Activated CD4-positive, alpha-beta T cell treated with anti-CD3 and anti-CD28 coated beads, Interleukin-2, Interleukin-4, amounts not matched to agents 100 ng/mL and 50 ng/mL, durations not matched to agents 16 hours and 8 hours (primary cell): ENCODE results near the gene GHSR.

Experiments used
- DNase-seq: peaks from one replicate; pipeline ENCODE4 v3.0.0-alpha.2; 2020; ENCODE audit warnings: low spot score

The GHSR gene

DNA sequence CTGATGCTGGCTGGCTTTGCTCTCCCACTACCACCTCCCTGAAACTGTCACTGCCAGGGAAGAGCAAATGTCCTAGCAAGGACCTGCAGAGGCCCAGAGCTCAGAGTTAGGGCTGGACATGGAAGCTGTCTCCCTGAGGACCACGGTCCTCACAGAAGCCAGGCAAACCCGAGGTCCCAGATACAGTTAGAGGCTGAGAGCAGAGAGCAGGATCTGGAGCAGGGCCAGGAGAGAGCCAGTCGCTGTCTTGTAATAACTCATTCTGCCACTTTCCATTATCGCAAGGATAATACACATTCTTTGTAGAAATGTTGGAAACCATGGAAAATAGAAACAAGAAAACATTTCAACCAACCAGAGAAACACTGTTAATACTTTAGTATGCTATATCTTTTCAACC, 10.1 kb downstream of the GHSR start:
- DNase-seq: no peak

DNA sequence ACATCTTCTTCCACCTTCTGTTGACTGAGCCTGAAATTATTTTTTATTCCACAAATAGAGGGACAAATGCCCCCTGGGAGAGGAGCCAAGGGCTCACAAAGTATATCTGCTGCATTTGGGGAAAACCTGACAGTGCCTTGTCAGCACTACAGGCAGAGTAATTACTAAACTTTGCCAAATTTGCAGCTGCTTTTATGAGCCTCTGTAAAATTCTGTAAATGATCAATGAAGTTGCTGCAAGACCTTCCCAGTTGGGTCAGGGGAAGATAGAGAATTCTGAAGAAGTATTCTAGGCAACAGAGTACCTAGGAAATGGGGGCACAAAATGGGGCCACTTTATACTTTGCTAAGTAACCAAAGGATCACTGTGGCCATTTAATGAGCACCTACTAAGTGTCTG, 10.5 kb downstream of the GHSR start:
- DNase-seq: no peak

DNA sequence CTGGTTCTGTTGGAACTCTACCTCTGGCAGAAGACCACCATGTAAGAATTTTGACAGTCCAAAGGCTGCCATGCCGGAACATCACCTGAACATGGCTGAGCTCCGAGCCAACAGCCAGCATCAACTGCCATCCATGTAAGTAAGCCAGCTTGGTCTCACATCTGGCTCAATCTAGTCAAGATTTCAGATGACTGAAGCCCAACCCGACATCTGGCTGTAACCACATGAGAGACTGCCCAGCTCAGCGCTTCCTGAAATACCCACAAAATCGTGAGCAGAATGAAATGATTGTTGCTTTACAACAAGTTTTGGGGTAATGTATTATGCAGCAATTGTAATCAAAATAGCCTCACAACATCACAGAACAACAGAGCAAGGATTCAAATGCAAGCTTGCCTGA, 32.9 kb downstream of the GHSR start:
- no peak for DNase-seq

DNA sequence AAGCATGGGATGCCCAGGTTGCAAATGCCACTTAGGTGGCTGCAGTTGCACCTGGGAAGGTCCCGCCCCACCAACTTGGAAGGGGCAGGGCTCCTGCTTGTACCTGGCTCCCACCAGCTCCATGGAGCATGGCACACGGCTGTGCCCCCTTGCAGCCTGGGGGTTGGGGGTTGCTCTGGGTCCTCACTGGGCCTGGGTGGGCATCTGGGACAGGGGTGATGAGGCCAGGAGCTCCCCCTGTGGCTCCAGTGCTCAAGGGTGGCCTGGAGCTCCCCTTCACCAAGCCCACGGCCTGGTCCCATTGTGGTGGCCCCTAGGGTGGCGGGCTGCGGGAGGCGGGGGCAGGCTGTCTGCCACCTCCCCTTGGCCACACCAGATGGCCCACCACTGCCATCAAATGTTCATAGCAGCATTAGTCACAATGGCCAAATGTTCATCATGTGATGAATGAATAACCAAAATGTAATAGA, 36.7 kb downstream of the GHSR start:
- DNase-seq: no peak

DNA sequence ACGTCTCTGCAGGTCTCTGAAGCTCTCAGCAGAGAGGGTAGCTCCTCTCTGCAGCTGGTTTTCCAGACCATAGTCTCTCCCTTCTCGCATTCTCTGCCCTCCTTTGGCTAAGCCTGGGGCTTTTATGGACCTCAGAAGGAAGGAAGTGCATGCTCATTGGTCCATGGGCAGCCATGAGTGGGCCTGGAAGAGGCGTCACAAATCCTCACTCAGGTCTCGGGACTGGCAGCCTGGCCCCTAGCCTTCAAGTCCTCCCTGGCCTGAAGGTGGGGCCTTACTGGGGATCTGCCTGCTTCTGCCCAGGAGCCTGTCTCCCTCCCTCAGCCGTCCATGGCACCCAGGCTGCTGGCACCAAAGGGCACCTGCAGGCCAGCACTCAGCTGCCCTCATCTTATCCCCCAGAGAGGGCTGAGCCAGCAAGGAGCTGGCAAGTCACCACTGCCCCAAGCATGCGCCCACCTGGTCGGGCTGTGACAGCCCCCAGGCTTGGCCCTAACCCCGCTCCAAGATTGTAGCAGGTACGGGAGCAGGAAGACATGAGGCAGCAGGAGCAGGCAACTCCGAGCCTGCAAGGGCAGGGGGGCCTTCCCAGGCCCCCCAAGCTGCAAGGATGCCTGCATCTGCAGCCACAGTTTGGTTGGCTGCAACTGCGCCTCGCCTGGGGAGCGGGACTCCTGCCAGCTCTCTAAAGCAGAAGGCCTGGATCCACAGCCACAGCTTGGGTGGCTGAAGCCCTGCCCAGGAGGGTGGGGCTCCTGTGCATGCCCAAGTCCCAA, 37.4 kb downstream of the GHSR start:
- no peak for DNase-seq

DNA sequence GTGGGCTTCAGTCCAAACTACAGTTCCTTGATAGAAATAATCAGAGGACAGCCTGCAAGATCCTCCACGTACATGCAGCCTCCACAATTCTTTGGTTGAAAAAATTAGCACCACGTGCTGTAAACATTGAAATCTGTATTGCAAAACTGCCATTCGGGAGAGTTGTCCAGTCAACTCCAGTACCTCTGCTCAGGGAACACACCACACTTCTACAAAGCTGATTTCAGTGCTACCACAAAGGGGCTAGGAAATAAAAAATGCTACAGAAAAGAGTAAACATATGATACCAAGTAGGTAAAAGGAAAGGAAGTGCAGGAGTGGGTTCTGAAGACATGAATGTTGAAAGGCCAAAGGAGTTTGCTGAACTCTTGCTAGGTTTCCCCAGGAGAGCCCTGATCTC, 40.4 kb downstream of the GHSR start:
- no peak for DNase-seq

DNA sequence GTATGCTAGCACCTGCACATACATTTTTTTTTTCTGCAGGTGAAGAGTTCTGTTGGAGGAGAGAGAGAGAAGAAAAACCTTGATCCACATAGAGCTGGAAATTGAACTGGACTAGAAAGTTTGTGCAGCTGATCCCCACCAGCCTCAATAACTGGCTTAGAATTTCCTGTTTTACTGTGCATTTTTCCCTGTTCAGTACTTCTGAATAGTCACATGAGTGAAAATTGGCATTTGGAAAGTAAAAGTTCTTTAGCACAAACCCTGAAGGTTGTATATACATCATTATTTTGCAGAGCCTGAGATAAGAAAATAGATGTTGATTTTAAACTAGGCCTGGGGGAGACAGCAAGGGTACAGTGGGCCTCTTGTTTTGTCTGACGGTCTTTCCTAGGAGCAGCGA, 42.3 kb downstream of the GHSR start:
- DNase-seq: no peak

DNA sequence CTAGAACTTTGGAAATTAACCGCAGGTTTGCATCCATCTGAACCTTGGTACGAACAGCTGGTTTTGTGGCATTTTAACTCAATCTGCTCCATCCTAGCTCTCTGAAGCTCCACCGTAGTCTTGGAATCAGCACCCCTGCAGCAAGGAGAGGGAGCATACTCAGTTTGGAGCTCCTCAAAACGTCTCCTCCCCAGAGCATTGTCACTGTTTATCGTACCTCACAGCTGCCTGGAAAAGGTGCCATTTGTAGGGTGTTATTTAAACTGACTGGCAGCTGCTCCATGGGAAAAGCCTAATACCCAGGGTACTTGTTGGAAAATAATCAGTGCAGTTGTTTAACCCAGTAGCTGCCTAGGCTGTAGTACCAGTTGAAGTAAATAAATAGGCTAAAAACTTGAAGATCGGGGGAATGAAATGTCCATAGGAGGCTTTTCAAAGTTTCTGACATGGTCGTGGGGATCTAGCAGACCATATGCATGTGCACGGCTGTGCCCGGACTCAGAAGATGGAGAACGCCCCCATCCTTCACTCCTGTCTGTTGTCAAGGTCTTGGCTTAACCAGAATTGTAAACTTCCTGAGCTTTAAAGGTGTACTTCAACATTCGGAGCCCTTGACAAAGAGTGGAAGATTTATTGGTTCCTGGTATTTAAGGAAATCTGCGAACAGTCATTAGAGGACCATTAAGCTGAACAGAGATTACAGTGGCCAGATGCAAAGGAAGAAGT, 43.9 kb downstream of the GHSR start:
- DNase-seq: no peak

DNA sequence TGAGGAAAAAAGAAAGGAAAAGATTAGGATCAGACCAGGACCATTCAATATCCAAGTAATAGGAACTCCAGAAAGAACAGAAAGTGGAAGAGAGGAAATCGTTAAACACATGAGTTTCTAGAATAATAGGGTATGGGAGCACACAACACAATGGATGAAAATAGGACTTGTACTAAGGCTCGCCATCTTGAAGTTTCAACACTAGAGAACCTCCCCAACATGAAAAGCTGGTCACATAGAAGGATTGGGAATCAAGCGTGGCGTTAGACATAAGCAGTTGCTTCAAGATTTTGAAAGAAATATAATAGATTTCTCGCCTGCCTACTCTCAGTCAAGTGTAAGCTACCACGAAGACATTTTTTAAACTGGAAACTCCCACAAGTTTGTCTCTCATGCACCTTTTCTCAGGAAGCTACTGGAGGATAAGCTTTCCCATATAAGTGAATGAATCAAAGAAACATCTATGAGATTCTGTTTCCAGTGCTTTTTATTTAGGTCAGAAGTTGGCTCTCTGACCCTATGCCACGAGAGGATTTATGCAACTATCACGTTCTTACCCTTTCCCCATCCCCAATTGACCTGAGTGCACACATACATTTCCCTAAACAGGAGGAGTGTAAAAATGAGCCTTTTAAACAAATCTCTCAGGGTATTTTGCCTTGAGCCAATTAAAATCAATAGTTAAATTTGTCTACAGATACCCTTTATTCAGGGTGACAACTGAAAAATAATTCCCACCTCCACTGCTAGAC, 45.2 kb downstream of the GHSR start:
- DNase-seq: no peak

DNA sequence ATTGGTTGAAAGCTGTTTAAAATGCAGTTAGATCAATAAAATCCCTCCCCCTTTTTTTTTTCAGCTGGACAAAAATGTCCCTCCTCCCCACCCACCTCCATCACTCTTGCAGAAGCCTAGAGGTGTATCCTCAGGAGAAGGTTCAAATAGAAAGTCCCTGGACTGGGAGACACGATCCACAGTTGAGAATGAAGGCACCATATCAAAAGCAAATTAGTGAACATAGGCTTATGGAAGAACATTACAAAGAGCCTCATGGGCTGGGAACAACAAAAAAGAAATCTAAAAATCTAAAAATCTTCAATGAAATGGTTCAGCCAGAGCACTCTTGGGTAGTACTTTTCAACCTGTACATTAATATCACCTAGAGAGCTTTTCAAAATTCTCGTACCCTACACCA, 46.2 kb downstream of the GHSR start:
- DNase-seq: no peak

DNA sequence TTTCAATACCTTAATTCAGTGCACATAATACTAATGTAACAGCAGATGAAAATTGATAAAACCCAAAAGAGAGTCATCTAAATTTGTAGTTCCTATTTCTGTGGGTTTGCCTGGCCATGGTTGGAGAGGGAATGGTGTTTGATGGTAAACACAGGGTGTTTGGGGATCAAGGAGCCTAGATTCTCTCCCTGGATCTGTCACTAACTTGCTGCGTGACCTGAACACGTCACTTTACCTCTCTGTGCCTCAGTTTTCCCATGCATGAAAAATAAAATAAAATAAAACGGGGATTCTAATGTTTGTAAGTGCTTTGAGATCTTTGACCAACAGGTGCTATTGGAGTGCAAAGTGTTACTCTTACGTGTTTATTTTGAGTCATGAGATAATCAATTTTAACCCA, 49.8 kb downstream of the GHSR start:
- no peak for DNase-seq

DNA sequence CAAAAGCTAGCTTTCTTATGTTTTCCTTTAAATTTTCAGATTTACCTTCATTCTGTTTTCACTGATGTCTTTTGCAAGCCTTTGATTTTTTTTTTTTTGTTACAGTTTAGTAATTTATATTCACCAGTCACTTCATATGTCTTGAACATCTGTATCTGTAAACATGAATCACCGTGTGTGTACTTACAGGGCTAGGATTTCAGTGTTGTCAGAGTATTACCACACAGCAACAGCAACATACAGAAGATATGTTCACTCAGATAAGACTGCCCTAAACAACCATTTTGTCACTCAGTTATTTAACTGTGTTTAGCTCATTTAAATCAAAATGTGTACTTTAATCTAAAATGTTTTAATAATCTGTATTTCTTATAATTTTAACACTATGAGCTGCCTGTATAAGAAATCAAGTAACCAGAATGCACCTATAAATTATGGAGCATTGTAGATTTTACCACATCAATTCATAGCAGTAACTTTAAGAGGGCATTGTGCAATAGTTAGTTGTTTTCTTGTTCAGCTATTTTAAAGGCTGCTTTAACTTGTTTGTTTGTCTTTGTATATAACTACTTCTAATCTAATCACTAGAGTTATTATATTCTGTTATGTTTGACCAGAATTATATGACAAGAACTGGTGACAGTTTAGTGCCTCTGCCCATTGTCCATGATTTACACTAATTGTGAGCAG, 50.4 kb downstream of the GHSR start:
- DNase-seq: no peak

DNA sequence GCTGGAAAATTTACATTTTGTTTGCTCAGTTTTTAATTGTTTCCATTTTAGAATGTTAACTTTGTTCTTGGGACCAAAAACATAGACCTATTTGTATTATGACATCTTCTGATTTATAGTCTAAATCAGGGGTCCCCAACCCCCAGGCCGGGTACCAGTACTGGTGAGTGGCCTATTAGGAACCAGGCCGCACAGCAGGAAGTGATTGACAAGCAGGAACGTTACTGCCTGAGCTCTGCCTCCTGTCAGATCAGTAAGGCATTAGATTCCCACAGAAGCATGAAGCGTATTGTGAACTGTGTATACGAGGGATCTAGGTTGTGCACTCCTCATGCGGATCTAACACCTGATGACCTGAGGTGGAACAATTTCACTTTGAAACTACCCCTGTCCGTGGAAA, 51.9 kb downstream of the GHSR start:
- DNase-seq: no peak

DNA sequence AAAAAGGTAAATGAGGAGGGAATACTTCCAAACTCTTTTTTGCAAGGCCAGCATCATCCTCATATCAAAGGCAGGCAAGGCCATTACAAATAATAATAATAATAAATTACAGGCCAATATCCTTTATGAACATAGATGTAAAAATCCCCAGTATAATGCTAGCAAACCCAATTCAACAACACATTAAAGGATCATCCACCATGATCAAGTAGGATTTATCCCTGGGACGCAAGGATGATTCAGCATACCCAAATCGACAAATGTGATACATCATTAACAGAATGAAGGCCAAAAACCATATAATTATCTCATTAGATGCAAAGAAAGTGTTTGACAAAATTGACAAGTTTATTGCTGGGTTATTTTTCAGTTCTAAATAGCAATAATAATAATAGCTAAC, 53.6 kb downstream of the GHSR start:
- no peak for DNase-seq
